ENCODE measurements around the gene ESYT2.

DNA sequence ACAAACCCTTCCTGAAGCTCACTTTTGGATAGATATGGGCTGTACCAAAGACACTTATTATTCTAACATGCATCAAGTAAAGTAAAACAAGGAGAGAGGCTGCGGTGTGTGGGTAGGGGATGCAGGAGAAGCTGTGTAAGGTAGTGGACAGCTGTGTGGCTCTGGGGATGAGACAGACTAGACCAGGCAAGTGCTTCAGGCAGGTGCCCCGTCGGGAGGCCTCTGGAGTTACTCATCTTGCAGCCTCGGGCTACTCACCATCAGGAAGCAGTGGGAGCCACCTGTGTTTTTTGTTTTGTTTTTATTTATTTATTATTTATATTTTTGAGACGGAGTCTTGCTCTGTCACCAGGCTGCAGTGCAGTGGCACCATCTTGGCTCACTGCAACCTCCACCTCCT, 75.4 kb downstream of the ESYT2 start:
- TF ChIP-seq SUZ12 (IDR thresholded peaks at IDR 0.05; ENCODE audit: extremely low read depth, insufficient read depth, insufficient read length), result no peak
- no peak for TF ChIP-seq YY1 (IDR thresholded peaks at IDR 0.05; ENCODE audit: insufficient read depth, insufficient read length)
